AG20443 (cell line): Measurements from ENCODE around the gene PIK3C2G.
"Not testable (repeated sequence)": the region's sequence is repeated elsewhere in the genome, so short reads cannot be mapped to it uniquely, and the experiment has no call there.

ENCODE experiments used
- DNase-seq: peaks from one replicate; pipeline ENCODE4 v3.0.0; 2012; ENCODE audit warnings: low spot score, mixed read lengths

Gene PIK3C2G

DNA sequence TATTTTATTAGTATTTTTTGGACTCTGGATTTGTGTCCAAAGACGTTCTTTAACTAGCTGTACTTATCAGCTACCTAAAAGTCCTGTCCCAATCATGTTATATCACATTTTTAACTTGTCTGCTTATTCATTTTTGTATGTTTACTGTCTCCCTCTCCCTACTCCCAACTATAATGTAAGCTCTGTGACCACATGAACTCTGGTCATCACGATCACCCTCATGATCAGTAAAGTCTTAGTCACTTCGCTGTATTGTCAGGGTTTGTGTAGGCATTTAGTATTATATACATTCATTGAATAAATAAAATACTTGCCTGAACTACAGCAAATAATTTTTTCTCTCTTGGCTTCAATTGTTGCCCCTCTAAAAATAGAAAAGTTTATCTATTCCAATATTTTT lies 211.0 kb downstream of the PIK3C2G start:
- no peak for DNase-seq

DNA sequence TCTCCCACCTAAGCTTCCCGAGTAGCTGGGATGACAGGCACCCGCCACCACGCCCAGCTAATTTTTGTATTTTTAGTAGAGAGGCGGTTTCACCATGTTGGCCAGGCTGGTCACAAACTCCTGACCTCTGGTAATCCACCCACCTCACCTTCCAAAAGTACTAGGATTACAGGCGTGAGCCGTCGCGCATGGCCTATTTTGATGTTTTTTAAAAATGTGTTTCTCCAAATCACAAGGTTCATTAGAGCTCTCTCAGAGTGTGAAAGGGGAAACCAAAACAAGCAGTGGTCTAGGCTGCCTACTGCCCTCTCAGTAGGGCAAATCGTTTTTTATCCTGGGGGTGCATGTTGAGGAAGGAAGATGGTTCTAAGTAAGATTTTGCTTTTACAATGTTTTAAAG lies 211.5 kb downstream of the PIK3C2G start:
- DNase-seq = no peak

DNA sequence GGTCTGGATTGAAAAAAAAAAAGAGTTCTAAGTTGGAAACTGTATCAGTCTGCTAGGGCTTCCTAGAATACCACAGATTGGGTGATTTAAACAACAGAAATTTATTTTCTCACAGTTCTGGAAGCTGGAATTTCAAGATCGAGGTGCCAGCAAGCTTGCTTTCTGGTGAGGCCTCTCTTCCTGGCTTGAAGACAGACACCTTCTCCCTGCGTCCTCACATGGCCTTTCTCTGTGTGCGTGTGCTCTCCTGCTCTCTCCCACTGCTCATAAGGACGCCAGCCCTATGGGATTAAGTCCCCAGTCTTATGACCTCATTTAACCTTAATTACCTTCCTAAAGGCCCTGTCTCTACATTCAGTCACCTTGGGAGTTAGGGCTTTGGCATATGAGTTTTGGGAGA lies 215.5 kb downstream of the PIK3C2G start:
- DNase-seq = no peak

DNA sequence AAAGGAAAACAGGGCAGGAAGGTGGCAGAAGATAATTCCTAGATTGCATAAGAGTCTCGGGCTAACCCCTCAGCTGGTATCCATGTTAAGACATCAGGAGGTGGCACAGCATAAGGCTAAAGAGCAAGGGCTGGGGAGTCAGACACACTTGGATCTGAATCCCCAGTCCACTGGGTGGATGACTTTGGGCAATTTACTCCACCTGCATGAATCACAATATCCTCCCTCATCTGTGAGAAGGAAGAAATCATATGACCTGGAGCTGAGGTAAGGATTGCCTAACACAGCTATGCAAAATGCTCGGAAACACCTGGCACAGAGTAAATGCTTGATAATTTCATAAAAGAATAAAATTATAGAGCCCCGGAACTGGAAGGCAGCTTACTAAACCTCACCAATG lies 217.9 kb downstream of the PIK3C2G start:
- no peak for DNase-seq

DNA sequence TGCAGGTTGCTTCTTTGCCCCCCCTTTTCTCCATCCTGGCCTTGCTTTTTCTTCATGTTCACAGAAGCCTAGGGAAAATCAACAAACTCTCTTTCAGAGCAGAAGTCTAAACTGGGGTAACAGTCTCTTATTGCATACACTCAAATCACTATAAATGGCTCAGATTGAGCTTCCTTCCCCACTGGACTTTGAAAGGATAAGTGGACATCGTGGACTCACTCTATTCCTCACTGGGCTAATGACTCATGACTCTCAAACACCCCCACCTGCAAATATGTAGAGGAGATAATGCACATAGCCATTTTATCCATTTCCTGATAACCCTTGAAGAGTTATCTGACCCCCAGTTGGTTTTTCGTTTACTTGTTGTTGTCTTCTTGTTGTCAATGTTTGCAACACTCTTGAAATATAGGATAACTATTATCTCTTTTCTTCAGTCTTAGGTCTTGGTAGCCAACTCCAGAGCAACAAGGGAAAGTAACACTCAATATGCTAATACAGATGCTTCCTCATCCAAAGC lies 221.3 kb downstream of the PIK3C2G start:
- no peak for DNase-seq

DNA sequence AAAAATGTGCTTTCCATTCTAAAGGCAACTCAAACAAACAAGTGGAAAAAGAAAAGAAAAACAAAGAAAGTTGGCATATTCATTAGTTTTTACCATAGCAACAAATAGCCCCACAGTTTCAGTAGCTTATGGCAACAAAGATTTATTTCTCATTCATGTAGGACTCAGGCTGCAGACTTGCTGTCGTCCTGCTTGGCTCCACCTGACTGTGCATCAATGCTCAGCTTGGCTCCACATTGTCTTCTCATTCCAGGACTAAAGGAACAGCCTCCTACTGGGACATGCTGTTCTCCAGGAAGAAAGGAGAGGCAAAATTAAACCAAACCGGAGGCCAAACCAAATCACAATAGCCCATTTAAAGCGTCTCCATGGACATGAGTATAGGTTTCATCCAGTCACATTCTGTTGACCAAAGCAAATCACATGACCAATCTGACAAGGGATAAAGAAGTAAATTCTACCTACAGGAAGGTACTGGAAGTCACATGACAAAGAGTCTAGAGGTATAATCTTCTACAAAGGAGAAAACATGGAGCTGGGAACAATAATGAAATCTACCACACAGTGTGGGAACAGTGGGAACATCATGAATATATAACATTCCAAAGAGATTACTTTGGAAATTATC lies 222.5 kb downstream of the PIK3C2G start:
- DNase-seq = no peak

DNA sequence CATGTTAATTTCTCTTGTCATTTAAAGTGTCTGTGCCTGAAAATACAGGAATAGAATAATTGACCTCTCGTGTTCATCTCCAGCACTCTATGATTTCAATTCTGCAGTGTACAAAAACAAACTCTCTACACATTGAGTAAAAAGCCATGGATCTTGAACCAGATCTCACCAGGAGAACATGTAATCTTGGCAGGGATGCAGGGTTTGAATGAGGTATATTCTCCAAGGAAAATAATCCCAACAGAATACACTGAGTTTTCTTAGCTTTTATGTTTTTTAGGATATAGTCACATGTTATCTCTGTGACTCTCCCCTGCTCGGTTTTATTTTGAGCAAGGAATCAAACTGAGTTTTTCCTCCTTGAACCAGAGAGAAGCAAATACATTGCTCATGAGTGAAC lies 224.7 kb downstream of the PIK3C2G start:
- DNase-seq = no peak

DNA sequence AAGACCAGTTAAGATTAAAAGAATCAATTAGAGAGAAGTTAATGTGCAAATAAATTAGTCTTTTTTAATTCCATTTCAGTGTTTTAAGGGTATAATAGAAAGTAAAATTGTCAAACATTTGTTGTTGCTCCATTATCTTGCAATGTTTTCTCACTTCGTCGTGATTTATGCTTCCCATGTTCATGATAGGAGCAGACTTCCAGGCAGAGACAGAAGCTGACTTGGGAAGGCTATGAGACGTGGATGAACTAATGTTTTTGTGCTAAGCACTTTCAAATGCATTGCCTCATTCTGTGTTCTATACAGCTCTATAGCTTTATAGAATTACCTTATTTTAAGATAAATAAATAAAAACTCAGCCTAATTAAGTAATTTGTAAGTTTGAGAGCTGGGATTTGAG lies 226.2 kb downstream of the PIK3C2G start:
- DNase-seq = no peak

DNA sequence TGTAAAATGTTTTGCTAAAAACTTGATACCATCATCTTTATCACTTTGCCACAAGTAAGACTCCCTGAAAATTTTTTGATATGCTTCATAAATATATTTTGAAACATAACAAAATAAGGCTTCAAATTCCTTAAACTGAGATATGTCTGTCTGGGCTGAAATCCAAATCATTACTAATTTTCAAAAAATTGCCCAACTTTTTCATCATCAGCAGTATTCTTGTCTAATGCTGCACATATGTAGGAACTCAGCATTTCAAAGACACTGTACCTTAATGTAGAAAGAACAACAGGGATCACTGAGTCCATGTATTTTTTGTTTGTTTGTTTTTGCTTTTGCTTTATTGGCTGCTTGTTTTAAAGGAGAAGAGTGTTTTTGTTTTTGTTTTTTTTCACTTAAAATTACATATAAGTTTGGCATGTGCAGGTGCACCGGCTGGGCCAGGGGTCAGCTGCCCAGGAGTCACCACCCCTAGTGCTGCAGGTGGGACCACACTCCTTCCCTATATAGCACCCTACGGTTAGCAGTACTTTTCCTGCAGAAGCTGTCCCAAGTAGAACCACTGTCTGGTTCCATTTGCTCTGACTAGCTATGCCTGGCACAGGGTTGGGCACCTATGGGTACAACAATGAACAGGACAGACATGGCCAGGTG lies 231.2 kb downstream of the PIK3C2G start:
- DNase-seq = peak; percentile 16

DNA sequence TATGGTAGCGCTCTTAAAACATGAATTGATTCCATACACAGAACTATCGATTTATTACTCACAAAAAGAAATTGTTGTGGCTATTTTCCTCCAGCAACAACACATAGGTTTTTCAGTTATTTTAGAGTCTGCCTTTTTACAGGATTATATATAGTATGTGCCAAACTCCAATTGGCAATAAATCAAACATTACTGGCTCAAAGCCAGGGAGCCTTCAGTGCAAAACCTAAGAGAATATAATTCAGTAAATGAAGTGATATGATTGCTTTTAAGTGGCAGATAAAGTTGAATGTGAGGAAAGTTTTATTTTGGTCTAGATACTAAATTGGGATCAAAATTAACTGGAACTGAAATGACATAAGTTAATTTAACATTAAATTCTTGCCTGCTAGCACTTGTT lies 234.8 kb downstream of the PIK3C2G start:
- no peak for DNase-seq

DNA sequence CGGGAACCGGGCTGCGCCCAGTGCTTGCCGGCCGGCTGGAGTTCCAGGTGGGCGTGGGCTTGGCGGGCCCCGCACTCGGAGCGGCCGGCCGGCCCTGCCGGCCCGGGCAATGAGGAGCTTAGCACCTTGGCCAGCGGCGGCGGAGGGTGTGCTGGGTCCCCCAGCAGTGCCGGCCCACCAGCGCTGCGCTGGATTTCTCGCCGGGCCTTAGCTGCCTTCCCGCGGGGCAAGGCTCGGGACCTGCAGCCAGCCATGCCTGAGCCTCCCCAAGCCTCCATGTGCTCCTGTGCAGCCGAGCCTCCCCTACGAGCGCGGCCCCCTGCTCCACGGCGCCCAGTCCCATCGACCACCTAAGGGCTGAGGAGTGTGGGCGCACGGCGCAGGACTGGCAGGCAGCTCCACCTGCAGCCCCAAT lies 238.8 kb downstream of the PIK3C2G start:
- not testable (repeated sequence) for DNase-seq

DNA sequence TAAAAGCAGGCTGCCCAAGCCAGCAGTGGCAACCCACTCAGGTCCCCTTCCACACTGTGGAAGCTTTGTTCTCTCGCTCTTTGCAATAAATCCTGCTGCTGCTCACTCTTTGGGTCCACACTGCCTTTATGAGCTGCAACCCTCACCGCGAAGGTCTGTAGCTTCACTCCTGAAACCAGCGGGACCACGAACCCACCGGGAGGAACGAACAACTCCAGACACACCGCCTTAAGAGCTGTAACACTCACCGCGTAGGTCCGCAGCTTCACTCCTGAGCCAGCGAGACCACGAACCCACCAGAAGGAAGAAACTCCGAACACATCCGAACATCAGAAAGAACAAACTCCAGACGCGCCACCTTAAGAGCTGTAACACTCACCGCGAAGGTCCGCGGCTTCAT lies 239.4 kb downstream of the PIK3C2G start:
- not testable (repeated sequence) for DNase-seq

DNA sequence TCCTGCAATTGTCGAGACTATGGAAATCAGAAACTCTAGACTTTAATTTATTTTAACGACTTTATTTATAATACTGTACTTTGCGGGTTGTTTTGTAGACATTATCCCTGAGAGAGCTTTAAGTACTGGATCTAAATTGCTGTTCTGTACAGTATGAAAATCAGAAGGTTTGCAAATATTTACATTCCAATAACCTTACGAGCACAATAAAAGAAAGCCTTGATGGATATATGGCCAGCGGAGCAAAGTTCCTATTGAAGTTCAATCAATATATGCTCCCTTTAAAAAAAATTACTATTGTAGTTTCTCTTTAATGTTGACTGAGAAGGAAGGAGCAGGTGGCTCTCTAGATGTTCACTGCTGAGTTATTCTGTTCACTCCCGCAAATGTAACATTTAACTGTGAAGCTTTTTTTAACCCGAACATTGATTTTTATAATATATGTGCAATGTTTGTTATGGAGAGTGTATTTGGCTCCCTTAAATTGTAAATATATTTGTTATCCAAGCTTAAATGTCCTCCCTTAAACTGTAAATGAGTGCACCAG lies 241.2 kb downstream of the PIK3C2G start:
- DNase-seq = no peak

DNA sequence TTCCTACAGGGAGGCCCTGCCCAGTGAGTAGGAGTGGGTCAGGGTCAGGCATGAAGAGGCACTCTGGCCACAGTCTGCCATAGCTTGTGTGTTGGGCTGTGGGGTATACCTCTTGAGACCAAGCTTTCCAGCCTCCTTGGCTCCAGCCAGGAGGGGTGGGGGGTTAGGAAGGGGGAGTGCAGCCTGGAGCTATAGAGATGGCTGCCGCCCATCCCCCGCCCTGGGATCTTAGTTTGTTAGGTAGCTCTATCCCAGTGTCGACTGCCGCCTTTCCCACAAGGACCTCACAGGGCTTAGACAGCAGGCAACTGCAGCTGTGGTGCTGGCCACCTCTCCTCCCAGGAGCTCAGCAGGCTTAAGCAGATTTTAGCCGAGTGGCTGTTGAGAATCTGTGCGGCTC lies 260.1 kb downstream of the PIK3C2G start:
- DNase-seq = no peak

DNA sequence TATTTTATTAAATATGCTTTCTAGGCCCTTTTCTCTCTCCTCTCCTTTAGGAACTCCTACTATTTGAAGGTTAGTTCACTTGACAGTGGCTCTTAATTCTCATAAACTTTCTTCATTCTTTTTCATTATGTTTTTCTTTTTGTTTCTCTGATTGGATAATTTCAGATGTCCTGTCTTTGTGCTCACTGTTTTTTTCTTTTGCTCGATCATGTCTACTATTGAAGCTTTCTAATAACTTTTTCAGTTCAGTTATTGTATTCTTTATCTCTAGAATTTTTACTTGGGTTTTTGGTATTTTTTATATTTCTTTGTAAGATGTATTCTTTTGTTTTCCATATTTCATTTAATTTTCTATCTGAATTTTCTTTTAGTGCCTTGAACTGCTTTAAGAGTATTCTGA lies 261.5 kb downstream of the PIK3C2G start:
- DNase-seq = no peak

DNA sequence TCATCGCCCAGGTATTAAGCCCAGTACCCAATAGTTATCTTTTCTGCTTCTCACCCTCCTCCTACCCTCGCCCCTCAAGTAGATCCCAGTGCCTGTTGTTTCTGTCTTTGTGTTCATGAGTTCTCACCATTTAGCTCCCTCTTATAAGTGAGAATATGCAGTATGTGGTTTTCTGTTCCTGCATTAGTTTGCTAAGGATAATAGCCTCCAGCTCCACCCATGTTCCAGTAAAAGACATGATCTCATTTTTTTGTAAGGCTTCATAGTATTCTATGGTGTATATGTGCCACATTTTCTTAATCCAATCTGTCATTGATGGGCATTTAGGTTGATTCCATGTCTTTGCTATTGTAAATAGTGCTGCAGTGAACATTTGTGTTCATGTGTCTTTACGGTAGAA lies 281.2 kb downstream of the PIK3C2G start:
- DNase-seq = not testable (repeated sequence)

DNA sequence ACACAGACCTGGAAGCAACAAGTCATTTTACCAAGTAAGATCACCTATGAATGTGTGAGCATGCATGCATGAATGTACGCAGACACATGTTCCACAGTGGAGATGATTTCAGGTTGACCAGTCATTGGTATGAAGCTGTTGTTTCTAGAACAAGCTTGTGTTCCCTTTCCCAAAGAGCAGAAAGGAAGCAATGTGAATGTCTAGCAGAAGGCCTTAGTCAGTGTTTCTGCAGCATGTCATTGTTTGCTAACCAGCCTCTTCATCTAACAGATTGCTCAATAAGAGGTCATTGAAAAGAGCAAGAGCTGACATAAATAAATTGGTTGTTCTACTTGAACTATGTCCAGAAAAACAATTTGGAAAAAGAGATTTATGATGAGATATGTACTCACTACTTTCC lies 285.1 kb downstream of the PIK3C2G start:
- peak; percentile 22 for DNase-seq

DNA sequence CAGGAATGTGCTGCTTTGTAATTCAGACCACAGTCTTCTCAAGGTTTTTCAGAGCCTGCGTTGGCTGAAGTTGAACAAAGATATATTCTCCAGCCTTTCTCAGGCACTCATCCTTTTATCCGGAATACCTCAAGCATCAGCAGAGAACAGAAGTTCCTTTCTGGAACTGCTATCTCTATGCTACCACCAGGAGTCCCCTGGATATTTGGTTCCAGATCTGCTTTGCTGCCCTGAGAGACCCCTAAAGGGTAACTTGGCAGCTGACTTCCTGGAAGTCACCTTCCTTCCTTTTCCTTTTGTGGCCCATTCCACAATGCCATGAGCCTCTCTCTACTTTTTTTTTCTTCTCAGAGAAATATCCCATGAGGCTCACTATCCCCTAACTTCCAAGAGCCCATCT lies 288.3 kb downstream of the PIK3C2G start:
- DNase-seq = no peak

DNA sequence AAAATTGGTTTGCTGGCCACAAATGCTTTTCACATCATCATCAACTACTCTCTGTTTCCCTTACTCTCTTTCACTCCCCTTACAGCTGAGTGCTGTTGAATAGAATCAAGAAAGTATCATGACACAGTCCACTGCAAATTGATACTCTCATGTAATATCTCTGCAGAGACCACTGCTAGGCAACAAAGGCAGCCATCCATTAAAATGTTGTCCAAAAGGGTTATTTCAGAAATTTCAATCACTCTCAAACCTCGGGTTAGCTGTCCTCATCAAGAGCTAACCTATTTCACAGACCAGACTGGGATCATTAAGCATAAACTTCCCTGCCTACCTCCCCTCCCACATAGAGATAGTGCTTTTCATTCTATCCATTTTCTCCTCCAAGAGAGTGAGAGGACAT lies 289.8 kb downstream of the PIK3C2G start:
- DNase-seq = no peak

DNA sequence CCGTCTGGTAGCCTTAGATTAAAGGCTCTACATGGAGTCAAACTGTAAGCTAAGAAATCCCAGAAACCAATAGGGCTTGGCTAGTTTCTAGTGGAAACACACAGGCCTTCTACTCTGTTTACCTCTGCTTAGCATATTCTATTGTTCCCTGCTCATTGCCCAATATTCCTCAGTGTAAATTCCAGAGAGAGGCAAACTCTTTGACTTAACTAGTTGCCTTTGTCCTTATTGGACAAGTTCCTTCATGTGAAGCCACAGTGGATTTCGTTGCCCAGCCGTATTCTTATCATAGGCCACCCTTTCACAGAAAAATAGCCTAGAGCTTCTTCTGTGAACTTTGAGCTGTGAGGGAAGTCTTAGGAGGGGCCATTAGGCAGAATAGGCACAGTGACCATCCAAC lies 290.4 kb downstream of the PIK3C2G start:
- no peak for DNase-seq

DNA sequence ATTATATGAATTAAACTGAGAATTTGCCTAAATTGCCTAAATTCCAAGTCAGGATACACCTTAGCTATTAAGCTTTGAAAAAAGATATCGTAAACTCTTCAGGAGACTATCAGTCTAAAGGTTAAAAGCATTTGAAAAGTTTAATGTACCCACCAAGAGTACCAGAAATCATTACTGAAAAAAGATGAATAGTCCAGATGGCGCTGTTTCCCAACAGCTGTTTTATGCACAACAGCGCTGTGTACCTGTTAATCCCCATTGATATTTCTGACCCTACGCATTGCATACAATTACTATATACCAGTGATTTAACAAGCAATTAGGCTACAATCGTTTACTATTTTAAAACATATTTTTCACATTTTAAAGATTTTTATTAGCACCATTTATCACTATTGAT lies 291.5 kb downstream of the PIK3C2G start:
- no peak for DNase-seq

DNA sequence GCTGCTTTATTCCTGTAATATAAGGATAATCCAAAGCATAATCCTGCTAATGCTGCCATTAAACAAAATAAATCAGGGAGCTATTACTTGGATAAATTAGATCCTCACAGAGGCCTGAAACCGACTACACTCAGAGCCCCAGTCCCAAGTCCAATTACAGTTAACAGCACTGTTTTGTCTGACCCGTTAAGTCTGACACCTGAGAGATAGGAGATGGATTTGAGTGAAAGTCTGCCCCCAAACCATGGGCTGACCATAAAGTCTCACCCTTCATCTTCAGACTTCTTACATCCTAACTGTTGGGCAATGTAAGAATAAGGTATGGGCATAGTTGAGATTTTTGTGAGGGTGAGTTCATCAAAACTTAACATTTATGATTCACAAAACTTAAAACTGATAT lies 294.8 kb downstream of the PIK3C2G start:
- no peak for DNase-seq

DNA sequence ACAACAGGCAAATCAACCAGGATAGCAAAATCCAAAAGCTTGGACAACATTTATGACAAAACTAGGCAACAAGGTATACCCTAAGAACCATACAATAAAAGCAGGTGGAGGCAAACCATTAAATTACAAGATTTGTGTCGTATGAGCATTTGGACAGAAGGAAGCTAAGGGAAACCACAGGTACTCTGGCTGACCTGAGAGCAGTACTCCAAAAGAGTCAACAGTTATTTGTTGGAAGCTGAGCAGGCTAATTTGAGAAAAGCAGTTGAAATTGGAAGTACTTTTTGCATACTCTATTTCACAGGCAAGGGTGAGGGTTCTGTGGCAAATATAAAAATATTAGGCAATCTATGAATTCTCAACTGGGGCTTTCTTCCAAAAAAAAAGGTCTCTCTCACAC lies 297.9 kb downstream of the PIK3C2G start:
- DNase-seq = no peak

DNA sequence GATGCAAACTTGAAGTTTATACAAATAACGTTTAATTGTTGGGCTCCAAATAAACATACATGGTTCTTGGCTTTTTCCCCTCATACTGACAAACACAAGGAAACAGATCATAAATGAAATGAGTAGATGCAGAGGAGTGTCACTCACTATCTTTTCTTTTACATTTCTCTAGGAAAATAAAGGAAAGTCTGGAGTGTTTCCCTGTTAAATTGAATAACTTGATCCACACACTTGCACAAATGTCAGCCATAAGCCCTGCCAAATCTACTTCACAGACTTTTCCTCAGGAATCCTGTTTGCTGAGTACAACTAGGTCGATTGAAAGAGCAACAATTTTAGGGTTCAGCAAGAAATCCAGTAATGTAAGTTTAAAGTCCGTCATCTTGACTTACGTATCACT lies 301.2 kb downstream of the PIK3C2G start:
- DNase-seq = no peak
